Spleen (tissue), 11 donors: ENCODE measurements around the gene CACNB1. TPM values are rescaled to one million over a fixed set of nuclear protein-coding genes. Genes with fewer than 3 reads are reported as not detected.

Experiments used
- DNase-seq: peaks from one replicate; pipeline ENCODE4 v3.0.0-alpha.2; 2020
- H3K27ac ChIP-seq, 8 donors: fragments of 200-600 bp; sonication (generic) in 7 of 8; 1 replicate in 4 of 8; 2 replicates in 4 of 8; pipeline versions ENCODE4 v1.5.0 to v1.8.0; 2016 to 2021; ENCODE audit warnings: inconsistent platforms in 4 of 8, mild to moderate bottlenecking in 4 of 8, moderate library complexity in 1 of 8
- H3K27me3 ChIP-seq, 7 donors: fragments of 200-600 bp; sonication (generic) in 6 of 7; replicated peaks in 1 of 7; 1 replicate in 4 of 7; 2 replicates in 3 of 7; pipeline versions ENCODE4 v1.5.0 to v1.8.0; 2016 to 2021; ENCODE audit warnings: inconsistent platforms in 3 of 7, mild to moderate bottlenecking in 1 of 7
- H3K36me3 ChIP-seq, 6 donors: fragments of 200-600 bp; sonication (generic) in 5 of 6; 1 replicate in 4 of 6; 2 replicates in 2 of 6; pipeline versions ENCODE4 v1.5.0 to v1.8.0; 2016 to 2021; ENCODE audit warnings: inconsistent platforms in 2 of 6
- H3K4me1 ChIP-seq, 6 donors: fragments of 200-600 bp; sonication (generic) in 5 of 6; 1 replicate in 3 of 6; 2 replicates in 3 of 6; pipeline versions ENCODE4 v1.5.0 to v1.8.0; 2016 to 2021; ENCODE audit warnings: inconsistent platforms in 3 of 6
- H3K4me3 ChIP-seq, 8 donors: fragments of 200-600 bp; sonication (generic) in 7 of 8; 1 replicate in 4 of 8; 2 replicates in 4 of 8; pipeline versions ENCODE4 v1.5.0 to v1.8.0; 2016 to 2021; ENCODE audit warnings: inconsistent platforms in 4 of 8, mild to moderate bottlenecking in 4 of 8, moderate library complexity in 2 of 8
- H3K9me3 ChIP-seq, 8 donors: fragments of 200-600 bp; sonication (generic) in 7 of 8; 1 replicate in 4 of 8; 2 replicates in 4 of 8; pipeline versions ENCODE4 v1.5.0 to v1.8.0; 2016 to 2021; ENCODE audit warnings: inconsistent platforms in 4 of 8
- CTCF ChIP-seq, 11 experiments: fragments of 200-600 bp in 7 of 11; fragments of 450-650 bp in 4 of 11; sonication (generic) in 4 of 11; IDR thresholded peaks in 8 of 11; conservative IDR thresholded peaks in 3 of 11; 1 replicate in 7 of 11; 2 replicates in 4 of 11; pipeline versions ENCODE4 v1.4.0 to v1.8.0; 2016 to 2021; ENCODE audit warnings: antibody characterized with exemption in 11 of 11, inconsistent platforms in 4 of 11, mild to moderate bottlenecking in 1 of 11
- POLR2A ChIP-seq, 3 donors: fragments of 450-650 bp; IDR thresholded peaks; one replicate each; pipeline ENCODE4 v1.5.1; 2017; ENCODE audit warnings: antibody characterized with exemption in 3 of 3, mild to moderate bottlenecking in 1 of 3
- POLR2AphosphoS5 ChIP-seq, 3 donors: sonication (generic); formaldehyde crosslinking; IDR thresholded peaks; one replicate each; pipeline ENCODE4 v1.5.1; 2017; ENCODE audit warnings: antibody characterized with exemption in 3 of 3
- WGBS, 5 donors: extraction: QIAGEN DNeasy Blood & Tissue Kit in 3 of 5; methylation state at CpG; one replicate each; pipeline versions ENCODE4 v1.1.5 to v1.1.7; 2013 to 2018; 5-methylcytosine and 5-hydroxymethylcytosine counted together
- intact Hi-C: fragments of 100-400 bp; cut with DNase I; formaldehyde crosslinking; loops from one replicate; pipeline ENCODE4 v1.15.0; 2023; ENCODE audit warnings: low total_unique reads
- polyA plus RNA-seq, 3 donors: library from polyadenylated mRNA; stranded (reverse); fragments of 200-250 nt; gene quantifications; one replicate each; pipeline ENCODE4 v1.2.1, GENCODE V29; 2013
- total RNA-seq, 7 donors: library from RNA; depleted of rRNA in 3 of 7; stranded (reverse); fragments of >200 nt in 3 of 7; fragmentation: NEBNext Ultra II Directional in 4 of 7; extraction: Animal tissue kit (Norgen Biotek cat#: 25700) in 4 of 7; gene quantifications; one replicate each; pipeline versions ENCODE4 v1.1.0 to v1.2.1, GENCODE V29; 2016 to 2021
- donor health status: healthy with polysubstance abuse.
- donor health status: DM: no; HTN: no; CAD: no; lungs with moderate emphysema.
- donor health status: DM: no; HTN: no; CAD: no.
- donor health status: Bipolar disorder and iron deficiency.
- donor health status: healthy.
- donor health status: DM: no; HTN: no; CAD: no.
- donor health status: DM: yes; HTN: yes; CAD: no.

Gene CACNB1
- total and polyA plus RNA-seq, 10 donors, result 2.0 to 11.9 (median 6.7) TPM

- TF ChIP-seq CTCF (IDR thresholded peaks at IDR 0.05 in 8 of 11, conservative IDR thresholded peaks at IDR 0.05 in 3 of 11) (no peak), POLR2A (IDR thresholded peaks at IDR 0.05) (no peak), POLR2AphosphoS5 (IDR thresholded peaks at IDR 0.05) (no peak)
- Histone ChIP-seq H3K36me3 (no peaks in the 10 kb centered on the region), H3K4me1 (peaks cover 15 to 25% (median 24%) of the 10 kb centered on the region in 6 donors), H3K4me3 (peak within 1 kb of the TSS; percentile 8 to 68 (median 36)), H3K27ac (no peak within 1 kb of the TSS), H3K9me3 (no peaks in the 10 kb centered on the region), H3K27me3 (peaks cover 9 to 80% (median 50%) of the 10 kb centered on the region in 7 donors)
- intact Hi-C loops, result no loop called here
- DNase-seq, result peak; percentile 77
- 0 to 2% (median 1%) methylated on average over 24 to 63 of the region's 71 CpGs for WGBS, 5 donors
Observed at GRCh38 chr17:39225308-39225958, 28.0 kb upstream of the CACNB1 start, which contains the start of gene STAC2. STAC2 (minus strand) TSS chr17:39225945; CDS start chr17:39225502, 443 bp downstream.

GRCh38 chr17:39224778-39225307 lies 27.4 kb upstream of the CACNB1 start:
- no peaks in the 10 kb centered on the region for H3K9me3 ChIP-seq
- peaks cover 9 to 76% (median 50%) of the 10 kb centered on the region in 7 donors for H3K27me3 ChIP-seq
- WGBS, 5 donors, result 1 to 5% (median 3%) methylated on average over 32 to 68 of the region's 68 CpGs
- H3K27ac ChIP-seq, result no peak overlapping the region
- TF ChIP-seq POLR2AphosphoS5 (IDR thresholded peaks at IDR 0.05) (no peak), CTCF (IDR thresholded peaks at IDR 0.05 in 8 of 11, conservative IDR thresholded peaks at IDR 0.05 in 3 of 11) (peak in 1 of 11 experiments; percentile 10)
- peak overlapping the region in 7 of 8 donors; percentile 24 to 68 (median 38) for H3K4me3 ChIP-seq
- DNase-seq, result no peak
- no peaks in the 10 kb centered on the region for H3K36me3 ChIP-seq
- H3K4me1 ChIP-seq, result peaks cover 15 to 25% (median 24%) of the 10 kb centered on the region in 6 donors
- intact Hi-C loops, result no loop called here

GRCh38 chr17:39223907-39224777 lies 26.7 kb upstream of the CACNB1 start:
- WGBS, 5 donors, result 38 to 47% (median 42%) methylated on average over 33 of the region's 33 CpGs
- no peak for DNase-seq
- TF ChIP-seq POLR2AphosphoS5 (IDR thresholded peaks at IDR 0.05) (no peak), POLR2A (IDR thresholded peaks at IDR 0.05) (no peak), CTCF (IDR thresholded peaks at IDR 0.05 in 8 of 11, conservative IDR thresholded peaks at IDR 0.05 in 3 of 11) (no peak)
- H3K9me3 ChIP-seq, result no peaks in the 10 kb centered on the region
- peak overlapping the region in 3 of 8 donors; percentile 38 to 68 (median 41) for H3K4me3 ChIP-seq
- H3K27me3 ChIP-seq, result peaks cover 9 to 75% (median 44%) of the 10 kb centered on the region in 7 donors
- H3K4me1 ChIP-seq, result peaks cover 15 to 25% (median 24%) of the 10 kb centered on the region in 6 donors
- H3K27ac ChIP-seq, result no peak overlapping the region
- H3K36me3 ChIP-seq, result no peaks in the 10 kb centered on the region
- intact Hi-C loops, result no loop called here
